ENCODE data around the gene ITGAL. TPM values are rescaled to one million over a fixed set of nuclear protein-coding genes. Genes with fewer than 3 reads are reported as not detected.
"Not testable (repeated sequence)": the region's sequence is repeated elsewhere in the genome, so short reads cannot be mapped to it uniquely, and the experiment has no call there.

Gene ITGAL
- total and polyA plus RNA-seq, 4 donors: 14.4 to 48.1 (median 24.0) TPM

GRCh38 chr16:30535106-30535776 lies 62.7 kb downstream of the ITGAL start:
- DNase-seq (no peak), ATAC-seq (ENCODE audit: insufficient read depth, low FRiP score) (no peak)
- Histone ChIP-seq H3K27me3 (ENCODE audit: control insufficient read depth in 3 of 3, insufficient read depth in 3 of 3, low read length in 2 of 3) (no peaks in the 10 kb centered on the region), H3K36me3 (ENCODE audit: control insufficient read depth in 4 of 4, insufficient read depth in 4 of 4, low read length in 4 of 4) (peaks cover 0 to 10% (median 3%) of the 10 kb centered on the region in 4 donors), H3K4me3 (peak overlapping the region; percentile 88), H3K9ac (ENCODE audit: insufficient read depth in 1 of 2, low read length in 2 of 2) (peak overlapping the region; percentile 75 to 90), H3K9me3 (ENCODE audit: control insufficient read depth in 4 of 4, insufficient read depth in 3 of 4, low read length in 3 of 4) (no peaks in the 10 kb centered on the region), H3K4me1 (ENCODE audit: control insufficient read depth in 5 of 5, insufficient read depth in 5 of 5, low read length in 5 of 5) (peaks cover 0 to 25% (median 0%) of the 10 kb centered on the region in 5 donors), H3K27ac (ENCODE audit: low read depth in 1 of 2, low read length in 1 of 2) (peak overlapping the region; percentile 85 to 98)
- 3% methylated on average over 18 of the region's 18 CpGs for WGBS, 2 donors
- TF ChIP-seq CTCF (IDR thresholded peaks at IDR 0.05; ENCODE audit: control extremely low read depth, extremely low read depth): no peak

GRCh38 chr16:30535777-30536190 lies 63.2 kb downstream of the ITGAL start:
- Histone ChIP-seq H3K27ac (ENCODE audit: low read depth in 1 of 2, low read length in 1 of 2) (peak overlapping the region; percentile 85 to 98), H3K9me3 (ENCODE audit: control insufficient read depth in 4 of 4, insufficient read depth in 3 of 4, low read length in 3 of 4) (no peaks in the 10 kb centered on the region), H3K4me1 (ENCODE audit: control insufficient read depth in 5 of 5, insufficient read depth in 5 of 5, low read length in 5 of 5) (peaks cover 0 to 25% (median 0%) of the 10 kb centered on the region in 5 donors), H3K27me3 (ENCODE audit: control insufficient read depth in 3 of 3, insufficient read depth in 3 of 3, low read length in 2 of 3) (no peaks in the 10 kb centered on the region), H3K9ac (ENCODE audit: insufficient read depth in 1 of 2, low read length in 2 of 2) (peak overlapping the region; percentile 75 to 90), H3K4me3 (peak overlapping the region; percentile 88), H3K36me3 (ENCODE audit: control insufficient read depth in 4 of 4, insufficient read depth in 4 of 4, low read length in 4 of 4) (peaks cover 0 to 10% (median 3%) of the 10 kb centered on the region in 4 donors)
- DNase-seq (peak; percentile 82 to 87 (median 85)), ATAC-seq (ENCODE audit: insufficient read depth, low FRiP score) (peak; percentile 67)
- TF ChIP-seq CTCF (IDR thresholded peaks at IDR 0.05; ENCODE audit: control extremely low read depth, extremely low read depth): peak; percentile 46
- WGBS, 2 donors: 26 to 27% methylated on average over 12 of the region's 12 CpGs

GRCh38 chr16:30536391-30537024 lies 64.0 kb downstream of the ITGAL start:
- peaks cover 0 to 27% (median 5%) of the 10 kb centered on the region in 5 donors for H3K4me1 ChIP-seq (ENCODE audit: control insufficient read depth in 5 of 5, insufficient read depth in 5 of 5, low read length in 5 of 5)

More at GRCh38 chr16:30536391-30537024, 64.0 kb downstream of the ITGAL start:
- Histone ChIP-seq H3K9ac (ENCODE audit: insufficient read depth in 1 of 2, low read length in 2 of 2) (peak overlapping the region; percentile 25 to 90), H3K36me3 (ENCODE audit: control insufficient read depth in 4 of 4, insufficient read depth in 4 of 4, low read length in 4 of 4) (peaks cover 0 to 10% (median under 1%) of the 10 kb centered on the region in 4 donors)
- DNase-seq; ATAC-seq (ENCODE audit: insufficient read depth, low FRiP score); H3K9me3 ChIP-seq (ENCODE audit: control insufficient read depth in 4 of 4, insufficient read depth in 3 of 4, low read length in 3 of 4); H3K27ac ChIP-seq (ENCODE audit: low read depth in 1 of 2, low read length in 1 of 2); H3K4me3 ChIP-seq; H3K27me3 ChIP-seq (ENCODE audit: control insufficient read depth in 3 of 3, insufficient read depth in 3 of 3, low read length in 2 of 3): not testable (repeated sequence)
- 85 to 88% methylated on average over 13 of the region's 13 CpGs for WGBS, 2 donors

All from lung (tissue), 12 donors.